ENCODE measurements around the gene HOXC11. TPM values are rescaled to one million over a fixed set of nuclear protein-coding genes. Genes with fewer than 3 reads are reported as not detected.
A peak's percentile ranks its signal among the peaks of the same experiment; 100 is the strongest.

Gene HOXC11
- total RNA-seq, 2 donors from 2014 or later, result not detected

DNA sequence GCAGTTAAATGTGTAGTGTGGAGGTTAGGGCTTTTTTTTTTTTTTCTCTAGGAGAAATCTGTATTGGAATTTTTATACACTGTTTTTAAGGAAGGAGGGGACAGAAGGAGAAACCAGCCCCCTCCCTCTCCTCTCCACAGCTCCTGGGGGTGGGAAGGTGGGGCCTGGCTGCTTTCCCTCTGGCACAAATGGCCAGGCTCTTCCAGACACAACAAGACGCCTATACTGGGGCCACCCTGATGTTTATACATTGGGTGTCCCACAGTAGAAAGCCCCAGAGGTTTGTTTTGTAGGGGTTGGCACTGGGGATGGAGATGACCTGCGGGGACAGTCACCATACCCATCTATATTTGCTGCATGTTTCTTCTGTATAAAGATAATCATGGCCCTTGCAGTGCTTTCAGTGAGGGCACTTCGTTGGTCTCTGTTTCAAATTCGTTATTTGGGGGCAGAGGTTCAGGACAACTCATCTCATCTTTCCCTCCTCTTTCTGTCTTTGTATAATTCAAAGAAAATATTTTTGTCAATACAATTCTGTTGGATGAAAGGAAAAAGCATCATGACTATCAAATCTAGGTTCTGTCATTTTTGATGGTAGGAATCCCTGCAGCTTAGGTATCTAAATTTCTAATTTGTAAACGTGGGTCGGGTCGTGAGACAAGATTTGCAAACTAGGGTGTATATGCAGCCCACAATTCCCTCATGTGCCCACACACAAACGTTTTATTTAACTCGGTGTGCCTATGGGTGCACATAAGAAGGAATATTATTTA is 4.1 kb downstream of the HOXC11 start:
- no peak for DNase-seq (ENCODE audit: low spot score)
- intact Hi-C loops (cut with DNase I), result no loop called here
- WGBS, result 29% methylated on average over 9 of the region's 9 CpGs
- Histone ChIP-seq H3K27ac (no peak overlapping the region), H3K4me3 (no peak overlapping the region), H3K9me3 (no peaks in the 10 kb centered on the region), H3K27me3 (replicated peaks; ENCODE audit: insufficient read depth) (peaks cover 63% of the 10 kb centered on the region), H3K36me3 (no peaks in the 10 kb centered on the region), H3K4me1 (replicated peaks) (no peaks in the 10 kb centered on the region)
- no peak for TF ChIP-seq POLR2AphosphoS5 (IDR thresholded peaks at IDR 0.05)
- TF ChIP-seq, protein P1, sequence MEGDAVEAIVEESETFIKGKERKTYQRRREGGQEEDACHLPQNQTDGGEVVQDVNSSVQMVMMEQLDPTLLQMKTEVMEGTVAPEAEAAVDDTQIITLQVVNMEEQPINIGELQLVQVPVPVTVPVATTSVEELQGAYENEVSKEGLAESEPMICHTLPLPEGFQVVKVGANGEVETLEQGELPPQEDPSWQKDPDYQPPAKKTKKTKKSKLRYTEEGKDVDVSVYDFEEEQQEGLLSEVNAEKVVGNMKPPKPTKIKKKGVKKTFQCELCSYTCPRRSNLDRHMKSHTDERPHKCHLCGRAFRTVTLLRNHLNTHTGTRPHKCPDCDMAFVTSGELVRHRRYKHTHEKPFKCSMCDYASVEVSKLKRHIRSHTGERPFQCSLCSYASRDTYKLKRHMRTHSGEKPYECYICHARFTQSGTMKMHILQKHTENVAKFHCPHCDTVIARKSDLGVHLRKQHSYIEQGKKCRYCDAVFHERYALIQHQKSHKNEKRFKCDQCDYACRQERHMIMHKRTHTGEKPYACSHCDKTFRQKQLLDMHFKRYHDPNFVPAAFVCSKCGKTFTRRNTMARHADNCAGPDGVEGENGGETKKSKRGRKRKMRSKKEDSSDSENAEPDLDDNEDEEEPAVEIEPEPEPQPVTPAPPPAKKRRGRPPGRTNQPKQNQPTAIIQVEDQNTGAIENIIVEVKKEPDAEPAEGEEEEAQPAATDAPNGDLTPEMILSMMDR (IDR thresholded peaks at IDR 0.05), result no peak
- no peak for TF ChIP-seq POLR2A (IDR thresholded peaks at IDR 0.05)

DNA sequence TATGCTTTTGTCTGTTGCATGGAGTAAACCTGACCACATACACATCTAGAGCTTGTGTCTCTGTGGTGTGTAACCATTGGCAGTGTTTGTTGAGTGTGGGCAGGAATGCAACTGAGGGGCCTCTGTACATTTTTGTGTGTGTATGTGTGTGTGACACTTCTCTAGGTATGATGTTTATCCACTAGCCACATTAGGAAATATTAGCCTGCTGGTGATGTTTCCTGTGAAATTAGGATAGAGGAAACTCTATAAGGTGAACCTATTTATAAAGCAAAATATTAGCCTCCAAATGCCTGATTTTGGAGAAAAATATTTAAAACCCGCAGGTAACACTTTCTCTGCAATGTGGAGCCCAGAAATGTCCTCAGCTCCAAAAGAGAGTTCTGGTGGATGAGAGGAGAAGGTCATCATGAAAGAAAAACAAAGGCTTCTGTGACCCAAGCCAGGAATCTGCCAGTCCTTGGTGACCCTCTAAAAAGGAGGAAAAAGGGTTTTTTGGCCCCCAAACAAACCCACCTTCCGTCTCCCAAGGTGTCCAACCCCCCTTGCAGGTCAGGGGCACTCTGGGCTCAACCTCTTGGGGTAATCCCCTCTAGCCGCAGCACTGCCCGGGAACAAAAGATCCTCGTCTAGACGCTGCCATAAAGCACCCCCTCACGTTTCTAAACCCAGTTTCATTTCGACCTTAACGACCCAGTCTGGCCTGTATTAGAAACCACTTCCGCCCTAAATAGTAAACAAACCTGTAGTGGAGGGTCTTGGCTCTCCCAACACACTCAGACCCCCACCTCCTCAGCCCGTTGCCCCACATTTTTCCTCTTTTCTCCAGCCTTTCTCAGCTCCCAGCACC is 4.9 kb downstream of the HOXC11 start:
- Histone ChIP-seq H3K36me3 (no peaks in the 10 kb centered on the region), H3K27me3 (replicated peaks; ENCODE audit: insufficient read depth) (peaks cover 61% of the 10 kb centered on the region), H3K4me3 (no peak overlapping the region), H3K27ac (no peak overlapping the region), H3K4me1 (replicated peaks) (no peaks in the 10 kb centered on the region), H3K9me3 (no peaks in the 10 kb centered on the region)
- TF ChIP-seq POLR2A (IDR thresholded peaks at IDR 0.05), result no peak
- WGBS, result 8% methylated on average over 11 of the region's 11 CpGs
- DNase-seq (ENCODE audit: low spot score), result no peak
- intact Hi-C loops (cut with DNase I), result no loop called here

DNA sequence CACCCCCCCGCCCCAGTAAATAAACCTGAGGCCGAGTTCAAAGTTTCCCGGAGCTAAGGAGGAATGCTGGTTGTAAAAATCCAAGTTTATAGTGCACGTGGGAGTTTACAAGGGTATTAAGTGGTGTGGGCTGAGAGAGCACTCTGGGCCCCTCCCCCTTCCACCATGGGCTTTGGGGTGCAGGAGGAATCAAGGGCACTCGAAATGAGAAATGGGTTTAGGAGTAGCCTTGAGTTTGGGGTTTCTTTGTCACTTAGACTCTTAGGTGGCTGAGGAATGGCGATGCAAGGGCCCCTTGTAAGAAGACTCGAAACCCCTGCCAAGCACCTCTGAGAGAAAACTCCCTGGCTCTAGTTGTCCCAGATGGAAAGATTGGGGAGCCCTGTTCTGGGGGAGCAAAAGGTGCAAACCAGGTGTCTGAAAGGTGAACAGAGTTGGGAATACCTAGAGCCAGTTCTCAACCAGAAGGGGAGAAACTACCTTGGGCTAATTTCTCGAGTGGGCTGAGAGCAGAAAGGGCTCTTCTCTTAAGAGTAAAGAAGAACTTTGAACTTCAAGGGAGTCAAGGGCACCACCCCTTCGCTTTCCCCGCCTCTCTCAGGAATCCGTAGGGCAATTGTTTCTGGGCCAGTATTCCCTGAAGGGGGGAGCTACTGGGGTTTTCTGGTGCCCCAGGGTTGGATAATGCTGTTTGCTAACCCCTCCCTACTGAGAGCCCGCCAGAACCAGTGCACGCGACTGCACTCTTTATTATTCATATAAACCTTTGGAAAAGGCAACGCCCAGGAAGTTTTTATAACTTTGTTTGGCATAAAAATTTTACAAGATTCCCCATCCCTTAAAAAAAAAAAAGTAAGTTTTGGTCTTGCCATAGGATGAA is 5.8 kb downstream of the HOXC11 start:
- TF ChIP-seq, protein P1 (IDR thresholded peaks at IDR 0.05), result no peak
- TF ChIP-seq POLR2A (IDR thresholded peaks at IDR 0.05), result no peak
- TF ChIP-seq POLR2AphosphoS5 (IDR thresholded peaks at IDR 0.05), result peak; percentile 19
- no peak for DNase-seq (ENCODE audit: low spot score)
- Histone ChIP-seq H3K4me3 (no peak overlapping the region), H3K9me3 (no peaks in the 10 kb centered on the region), H3K4me1 (replicated peaks) (no peaks in the 10 kb centered on the region), H3K27me3 (replicated peaks; ENCODE audit: insufficient read depth) (peaks cover 62% of the 10 kb centered on the region), H3K36me3 (no peaks in the 10 kb centered on the region), H3K27ac (no peak overlapping the region)
- WGBS, result 9% methylated on average over 15 of the region's 15 CpGs
- intact Hi-C loops (cut with DNase I), result no loop called here

DNA sequence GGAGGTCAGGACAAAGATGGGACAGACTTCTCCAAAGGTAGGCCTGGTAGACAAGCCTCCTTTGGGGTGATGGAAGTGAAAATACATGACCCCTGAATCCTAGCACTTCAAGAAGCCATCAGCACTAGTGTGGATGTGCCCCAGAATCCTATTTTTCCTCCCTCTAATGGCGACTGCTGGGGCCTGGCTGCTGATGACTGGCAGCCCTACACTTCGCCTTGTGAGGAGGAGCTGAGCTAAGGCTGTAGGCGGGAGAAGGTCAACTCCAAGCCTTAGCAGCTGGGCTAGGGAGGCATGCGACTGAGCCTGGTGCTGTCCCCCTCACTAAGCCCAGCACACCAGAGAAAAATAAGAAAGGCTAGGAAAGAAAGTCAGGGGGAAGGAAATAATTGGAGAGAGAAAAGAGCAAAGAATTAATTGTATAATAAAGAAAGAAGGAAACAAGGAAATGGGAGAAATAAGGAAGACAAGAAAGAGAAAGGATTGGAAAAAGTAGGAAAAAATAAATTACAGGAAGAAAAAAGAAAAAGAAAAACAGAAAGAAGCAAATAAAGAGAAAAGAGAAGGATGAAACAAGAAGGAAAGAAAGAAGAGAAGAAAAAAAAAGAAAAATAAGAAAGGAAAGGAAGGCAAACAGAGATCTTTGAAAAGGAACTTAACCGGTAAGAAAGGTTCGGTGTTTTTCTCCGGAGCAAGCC is 7.3 kb downstream of the HOXC11 start:
- DNase-seq (ENCODE audit: low spot score), result no peak
- Histone ChIP-seq H3K4me1 (replicated peaks) (no peaks in the 10 kb centered on the region), H3K27me3 (replicated peaks; ENCODE audit: insufficient read depth) (peaks cover 67% of the 10 kb centered on the region), H3K36me3 (no peaks in the 10 kb centered on the region), H3K9me3 (no peaks in the 10 kb centered on the region), H3K4me3 (no peak overlapping the region), H3K27ac (no peak overlapping the region)
- WGBS, result 53% methylated on average over 7 of the region's 7 CpGs
- intact Hi-C loops (cut with DNase I), result no loop called here
- TF ChIP-seq POLR2AphosphoS5 (IDR thresholded peaks at IDR 0.05) (no peak), POLR2A (IDR thresholded peaks at IDR 0.05) (no peak)
- TF ChIP-seq, protein P1 (IDR thresholded peaks at IDR 0.05), result no peak

Data from prostate gland (tissue), 2 donors.